ENCODE measurements around the gene POU2F2.

Gene POU2F2

GRCh38 chr19:42132030-42132628 is at the start of gene POU2F2:
TSS of gene POU2F2 (minus strand) at chr19:42132446. CDS start at chr19:42132411, 35 bp downstream.
- TF ChIP-seq, protein P1, sequence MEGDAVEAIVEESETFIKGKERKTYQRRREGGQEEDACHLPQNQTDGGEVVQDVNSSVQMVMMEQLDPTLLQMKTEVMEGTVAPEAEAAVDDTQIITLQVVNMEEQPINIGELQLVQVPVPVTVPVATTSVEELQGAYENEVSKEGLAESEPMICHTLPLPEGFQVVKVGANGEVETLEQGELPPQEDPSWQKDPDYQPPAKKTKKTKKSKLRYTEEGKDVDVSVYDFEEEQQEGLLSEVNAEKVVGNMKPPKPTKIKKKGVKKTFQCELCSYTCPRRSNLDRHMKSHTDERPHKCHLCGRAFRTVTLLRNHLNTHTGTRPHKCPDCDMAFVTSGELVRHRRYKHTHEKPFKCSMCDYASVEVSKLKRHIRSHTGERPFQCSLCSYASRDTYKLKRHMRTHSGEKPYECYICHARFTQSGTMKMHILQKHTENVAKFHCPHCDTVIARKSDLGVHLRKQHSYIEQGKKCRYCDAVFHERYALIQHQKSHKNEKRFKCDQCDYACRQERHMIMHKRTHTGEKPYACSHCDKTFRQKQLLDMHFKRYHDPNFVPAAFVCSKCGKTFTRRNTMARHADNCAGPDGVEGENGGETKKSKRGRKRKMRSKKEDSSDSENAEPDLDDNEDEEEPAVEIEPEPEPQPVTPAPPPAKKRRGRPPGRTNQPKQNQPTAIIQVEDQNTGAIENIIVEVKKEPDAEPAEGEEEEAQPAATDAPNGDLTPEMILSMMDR (conservative IDR thresholded peaks at IDR 0.05): no peak
- peak within 1 kb of the TSS; percentile 62; the same call in 1 of the 2 replicates for H3K27ac ChIP-seq

DNA sequence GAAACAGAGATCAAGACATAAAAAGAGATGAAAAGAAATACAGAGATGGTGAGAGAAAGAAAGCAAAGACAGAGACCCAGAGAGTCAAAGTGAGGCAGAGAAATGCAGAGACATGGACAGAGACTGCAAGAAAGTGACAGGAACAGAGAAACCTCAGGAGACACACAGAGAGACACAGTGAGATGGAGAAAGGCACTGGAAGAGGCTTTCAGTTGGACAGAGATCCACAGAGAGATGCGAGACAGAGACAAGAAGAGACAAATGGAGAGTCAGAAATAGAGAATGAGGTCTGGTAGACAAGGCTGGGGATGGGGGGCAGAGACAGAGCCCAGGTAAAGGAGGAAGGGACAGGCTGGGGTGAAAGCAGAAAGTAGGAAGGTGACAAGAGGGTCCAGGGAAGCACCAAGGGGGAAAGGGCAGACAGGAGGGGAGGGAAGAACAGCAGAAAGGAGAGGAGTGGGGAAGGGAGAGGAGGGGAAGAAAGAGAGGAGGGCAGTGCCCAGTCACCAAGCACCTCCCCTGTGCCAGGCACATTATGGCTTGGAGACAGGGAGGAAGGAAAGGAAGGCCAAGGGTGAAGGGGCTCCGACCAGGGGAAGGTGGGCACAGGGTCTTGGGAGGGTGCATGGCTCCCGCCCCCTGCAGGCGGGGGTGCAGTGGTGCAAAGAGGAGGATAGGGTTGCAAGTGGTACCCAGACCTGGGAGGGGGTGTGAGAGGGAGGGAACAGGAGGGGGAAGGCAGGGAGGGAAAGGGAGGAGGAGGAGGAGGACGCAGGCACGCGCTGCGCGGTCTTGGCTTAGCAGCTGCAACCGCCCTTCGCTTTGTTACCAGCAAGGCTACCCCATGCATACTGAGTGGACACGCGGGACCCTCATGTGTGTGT is 46.8 kb upstream of the POU2F2 start:
- no peak overlapping the region for H3K27ac ChIP-seq
- TF ChIP-seq, protein P1 (conservative IDR thresholded peaks at IDR 0.05): peak; percentile 41

GRCh38 chr19:42177686-42178019 is 45.4 kb upstream of the POU2F2 start:
- TF ChIP-seq, protein P1 (conservative IDR thresholded peaks at IDR 0.05): no peak
- peak overlapping the region; percentile 45; the same call in 1 of the 2 replicates for H3K27ac ChIP-seq

DNA sequence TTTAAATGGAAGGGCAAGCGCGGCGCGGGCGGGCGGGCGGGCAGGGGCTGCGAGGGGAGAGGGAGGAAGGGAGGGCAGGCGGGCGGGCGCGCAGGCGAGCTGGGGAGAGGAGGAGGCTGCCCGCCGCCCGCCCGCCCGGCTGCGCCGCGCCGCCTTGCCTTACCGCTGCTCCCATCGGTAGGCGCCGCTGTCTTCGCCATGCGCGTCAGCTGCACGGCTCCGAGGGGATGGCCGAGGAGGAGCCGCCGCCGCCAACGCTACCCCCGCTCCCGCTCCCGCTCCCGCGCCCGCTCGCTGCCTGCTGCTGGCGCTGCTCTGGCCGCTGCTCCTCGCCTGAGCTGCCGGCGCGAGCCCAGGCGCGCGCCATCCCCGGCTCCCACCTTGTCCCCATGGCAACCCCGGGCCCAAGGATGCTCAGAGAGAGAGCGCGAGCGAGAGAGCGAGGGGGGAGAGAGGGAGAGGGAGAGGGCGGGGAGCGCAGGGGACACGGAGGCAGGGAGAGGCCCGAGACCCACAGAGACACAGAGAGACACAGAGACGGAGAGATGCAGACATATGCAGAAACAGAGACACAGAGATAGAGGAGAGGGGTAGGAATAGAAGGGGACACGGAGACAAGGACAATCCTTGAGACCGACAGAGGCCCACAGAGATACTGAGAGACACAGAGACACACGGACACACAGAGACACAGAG is 44.9 kb upstream of the POU2F2 start:
- H3K27ac ChIP-seq: peak overlapping the region; percentile 45
- TF ChIP-seq, protein P1 (conservative IDR thresholded peaks at IDR 0.05): peak; percentile 72

DNA sequence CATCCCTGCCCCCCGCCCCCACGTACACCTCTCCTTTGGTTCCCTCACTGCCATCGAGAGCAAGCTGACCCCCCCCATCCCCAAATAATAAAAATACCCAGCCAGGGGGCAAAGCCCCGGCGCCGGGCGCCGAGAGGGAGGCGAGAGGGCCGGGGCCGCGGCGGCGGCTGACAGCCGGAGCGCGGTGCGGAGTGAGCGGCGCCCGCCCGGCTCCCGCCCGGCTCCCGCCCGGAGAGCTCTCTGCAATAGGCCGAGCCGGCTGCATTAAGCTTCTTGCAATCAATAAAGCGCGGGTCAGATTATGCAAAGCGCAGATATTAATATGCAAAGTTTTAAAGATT is 44.4 kb upstream of the POU2F2 start:
- H3K27ac ChIP-seq: peak overlapping the region; percentile 45

GRCh38 chr19:42175952-42176648 is 43.9 kb upstream of the POU2F2 start:
- peak overlapping the region; percentile 45 for H3K27ac ChIP-seq
- TF ChIP-seq, protein P1 (conservative IDR thresholded peaks at IDR 0.05): no peak

More for the DNA sequence above, 44.4 kb upstream of the POU2F2 start:
- TF ChIP-seq, protein P1 (conservative IDR thresholded peaks at IDR 0.05): no peak

Measured in VCaP (cell line).